Mesenteric fat pad (tissue), 1 donor: Measurements from ENCODE around the gene HCFC2. TPM values are rescaled to one million over a fixed set of nuclear protein-coding genes. Genes with fewer than 3 reads are reported as not detected.

Experiments used
- DNase-seq: peaks from one replicate; pipeline ENCODE4 v3.0.0-alpha.2; 2020; ENCODE audit warnings: low spot score
- total RNA-seq: library from RNA; stranded (reverse); fragmentation: NEBNext Ultra II Directional; extraction: Animal tissue kit (Norgen Biotek cat#: 25700); gene quantifications from one replicate; pipeline ENCODE4 v1.2.1, GENCODE V29; 2021
- donor health status: DM: yes; HTN: yes; CAD: no.

The HCFC2 gene
- total RNA-seq, 1 donor from 2014 or later, result 19.6 TPM

GRCh38 chr12:104154286-104154685 lies 90.0 kb downstream of the HCFC2 start:
- no peak for DNase-seq

GRCh38 chr12:104154806-104155205 lies 90.5 kb downstream of the HCFC2 start:
- no peak for DNase-seq

Other genes with a start within 250 kb of the HCFC2 start
- gene NT5DC3, start 223.3 kb upstream of the HCFC2 start, total RNA-seq, result 7.1 TPM
- 870 TPM for gene HSP90B1, start 134.1 kb upstream of the HCFC2 start, total RNA-seq
- gene TDG, start 98.7 kb upstream of the HCFC2 start, total RNA-seq, result 24.1 TPM
- gene GLT8D2, start 14.3 kb upstream of the HCFC2 start, total RNA-seq, result 6.3 TPM
- gene NFYB, start 73.7 kb downstream of the HCFC2 start, total RNA-seq, result 30.3 TPM
- gene TXNRD1, start 151.2 kb downstream of the HCFC2 start, total RNA-seq, result 166 TPM
- gene EID3, start 239.2 kb downstream of the HCFC2 start, total RNA-seq, result 8.2 TPM